ENCODE results near the gene CELF4. TPM values are rescaled to one million over a fixed set of nuclear protein-coding genes. Genes with fewer than 3 reads are reported as not detected.

The CELF4 gene
- total and polyA plus RNA-seq, 10 of the 15 experiments (the other 5 are each of a cell fraction or from before 2014, with no cell fraction given): 0.03 to 0.32 TPM; not detected in 8

DNA sequence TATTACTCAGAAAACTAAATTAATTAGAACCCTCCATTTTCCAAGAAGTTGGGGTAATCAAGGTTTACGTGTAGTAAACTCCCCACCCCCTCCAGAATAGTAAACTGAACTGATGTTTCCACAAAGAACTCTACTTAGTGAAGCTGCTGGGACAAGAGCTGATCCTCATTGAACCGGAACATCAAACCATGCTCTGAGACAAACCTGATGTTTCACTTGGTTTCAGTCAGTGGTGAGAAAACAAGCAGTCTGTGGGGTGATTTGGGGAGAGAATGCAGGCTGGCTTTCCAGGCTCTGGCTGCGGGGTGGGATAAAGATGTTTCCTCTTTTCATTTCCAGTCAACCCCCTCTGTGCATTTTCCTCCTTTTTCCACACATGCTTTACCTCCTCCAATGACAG is 38.2 kb downstream of the CELF4 start (continued):
- TF ChIP-seq, protein P1, sequence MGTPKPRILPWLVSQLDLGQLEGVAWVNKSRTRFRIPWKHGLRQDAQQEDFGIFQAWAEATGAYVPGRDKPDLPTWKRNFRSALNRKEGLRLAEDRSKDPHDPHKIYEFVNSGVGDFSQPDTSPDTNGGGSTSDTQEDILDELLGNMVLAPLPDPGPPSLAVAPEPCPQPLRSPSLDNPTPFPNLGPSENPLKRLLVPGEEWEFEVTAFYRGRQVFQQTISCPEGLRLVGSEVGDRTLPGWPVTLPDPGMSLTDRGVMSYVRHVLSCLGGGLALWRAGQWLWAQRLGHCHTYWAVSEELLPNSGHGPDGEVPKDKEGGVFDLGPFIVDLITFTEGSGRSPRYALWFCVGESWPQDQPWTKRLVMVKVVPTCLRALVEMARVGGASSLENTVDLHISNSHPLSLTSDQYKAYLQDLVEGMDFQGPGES (IDR thresholded peaks at IDR 0.05): no peak
- TF ChIP-seq, protein P2, sequence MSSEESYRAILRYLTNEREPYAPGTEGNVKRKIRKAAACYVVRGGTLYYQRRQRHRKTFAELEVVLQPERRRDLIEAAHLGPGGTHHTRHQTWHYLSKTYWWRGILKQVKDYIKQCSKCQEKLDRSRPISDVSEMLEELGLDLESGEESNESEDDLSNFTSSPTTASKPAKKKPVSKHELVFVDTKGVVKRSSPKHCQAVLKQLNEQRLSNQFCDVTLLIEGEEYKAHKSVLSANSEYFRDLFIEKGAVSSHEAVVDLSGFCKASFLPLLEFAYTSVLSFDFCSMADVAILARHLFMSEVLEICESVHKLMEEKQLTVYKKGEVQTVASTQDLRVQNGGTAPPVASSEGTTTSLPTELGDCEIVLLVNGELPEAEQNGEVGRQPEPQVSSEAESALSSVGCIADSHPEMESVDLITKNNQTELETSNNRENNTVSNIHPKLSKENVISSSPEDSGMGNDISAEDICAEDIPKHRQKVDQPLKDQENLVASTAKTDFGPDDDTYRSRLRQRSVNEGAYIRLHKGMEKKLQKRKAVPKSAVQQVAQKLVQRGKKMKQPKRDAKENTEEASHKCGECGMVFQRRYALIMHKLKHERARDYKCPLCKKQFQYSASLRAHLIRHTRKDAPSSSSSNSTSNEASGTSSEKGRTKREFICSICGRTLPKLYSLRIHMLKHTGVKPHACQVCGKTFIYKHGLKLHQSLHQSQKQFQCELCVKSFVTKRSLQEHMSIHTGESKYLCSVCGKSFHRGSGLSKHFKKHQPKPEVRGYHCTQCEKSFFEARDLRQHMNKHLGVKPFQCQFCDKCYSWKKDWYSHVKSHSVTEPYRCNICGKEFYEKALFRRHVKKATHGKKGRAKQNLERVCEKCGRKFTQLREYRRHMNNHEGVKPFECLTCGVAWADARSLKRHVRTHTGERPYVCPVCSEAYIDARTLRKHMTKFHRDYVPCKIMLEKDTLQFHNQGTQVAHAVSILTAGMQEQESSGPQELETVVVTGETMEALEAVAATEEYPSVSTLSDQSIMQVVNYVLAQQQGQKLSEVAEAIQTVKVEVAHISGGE (CRISPR knock-in tag; IDR thresholded peaks at IDR 0.05): no peak
- TF ChIP-seq, protein P3, sequence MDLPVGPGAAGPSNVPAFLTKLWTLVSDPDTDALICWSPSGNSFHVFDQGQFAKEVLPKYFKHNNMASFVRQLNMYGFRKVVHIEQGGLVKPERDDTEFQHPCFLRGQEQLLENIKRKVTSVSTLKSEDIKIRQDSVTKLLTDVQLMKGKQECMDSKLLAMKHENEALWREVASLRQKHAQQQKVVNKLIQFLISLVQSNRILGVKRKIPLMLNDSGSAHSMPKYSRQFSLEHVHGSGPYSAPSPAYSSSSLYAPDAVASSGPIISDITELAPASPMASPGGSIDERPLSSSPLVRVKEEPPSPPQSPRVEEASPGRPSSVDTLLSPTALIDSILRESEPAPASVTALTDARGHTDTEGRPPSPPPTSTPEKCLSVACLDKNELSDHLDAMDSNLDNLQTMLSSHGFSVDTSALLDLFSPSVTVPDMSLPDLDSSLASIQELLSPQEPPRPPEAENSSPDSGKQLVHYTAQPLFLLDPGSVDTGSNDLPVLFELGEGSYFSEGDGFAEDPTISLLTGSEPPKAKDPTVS (IDR thresholded peaks at IDR 0.05; ENCODE audit: low read depth, low read length): no peak
- TF ChIP-seq, protein P4, sequence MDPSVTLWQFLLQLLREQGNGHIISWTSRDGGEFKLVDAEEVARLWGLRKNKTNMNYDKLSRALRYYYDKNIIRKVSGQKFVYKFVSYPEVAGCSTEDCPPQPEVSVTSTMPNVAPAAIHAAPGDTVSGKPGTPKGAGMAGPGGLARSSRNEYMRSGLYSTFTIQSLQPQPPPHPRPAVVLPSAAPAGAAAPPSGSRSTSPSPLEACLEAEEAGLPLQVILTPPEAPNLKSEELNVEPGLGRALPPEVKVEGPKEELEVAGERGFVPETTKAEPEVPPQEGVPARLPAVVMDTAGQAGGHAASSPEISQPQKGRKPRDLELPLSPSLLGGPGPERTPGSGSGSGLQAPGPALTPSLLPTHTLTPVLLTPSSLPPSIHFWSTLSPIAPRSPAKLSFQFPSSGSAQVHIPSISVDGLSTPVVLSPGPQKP (IDR thresholded peaks at IDR 0.05; ENCODE audit: low read depth, low read length): no peak
- TF ChIP-seq NRF1 (conservative IDR thresholded peaks at IDR 0.05; ENCODE audit: low read depth, low read length): no peak
- no peak for TF ChIP-seq MEF2B (IDR thresholded peaks at IDR 0.05; ENCODE audit: partially characterized antibody, poor library complexity, severe bottlenecking)
- TF ChIP-seq CBX5 (IDR thresholded peaks at IDR 0.05; ENCODE audit: low read depth): no peak
- TF ChIP-seq POLR2AphosphoS5 (IDR thresholded peaks at IDR 0.05; ENCODE audit: low read length): no peak
- TF ChIP-seq FOXM1 (IDR thresholded peaks at IDR 0.05; ENCODE audit: low read depth, low read length): no peak

Data from GM12878 (cell line).